Brain microvascular endothelial cell (primary cell): ENCODE data around the gene UBASH3B.

ENCODE experiments used
- DNase-seq: peaks from one replicate; pipeline ENCODE4 v3.0.0-alpha.2; 2020
- H3K27ac ChIP-seq: fragments of 250-450 bp; sonication (Bioruptor Pico); 2 replicates; pipeline ENCODE4 v1.5.1; 2020; ENCODE audit warnings: mild to moderate bottlenecking, moderate library complexity
- H3K27me3 ChIP-seq: fragments of 250-450 bp; sonication (Bioruptor Pico); replicated peaks from 2 replicates; pipeline ENCODE4 v1.5.1; 2020; ENCODE audit warnings: mild to moderate bottlenecking
- H3K36me3 ChIP-seq: fragments of 250-450 bp; sonication (Bioruptor Pico); replicated peaks from 2 replicates; pipeline ENCODE4 v1.5.1; 2020; ENCODE audit warnings: mild to moderate bottlenecking
- H3K4me3 ChIP-seq: 2 replicates; pipeline ENCODE4 v1.5.1; 2011; ENCODE audit warnings: low read depth, mild to moderate bottlenecking, control low read depth, low read length, moderate library complexity
- CTCF ChIP-seq: IDR thresholded peaks from 2 replicates; pipeline ENCODE4 v1.5.1; 2011; ENCODE audit warnings: low read depth, mild to moderate bottlenecking, moderate library complexity, low read length, control low read depth, inconsistent platforms; ENCODE audit errors: missing control alignments
- in situ Hi-C: cut with HindIII; loops from 2 replicates; pipeline ENCODE4 v1.10.0; 2017; ENCODE audit warnings: low sequenced_read_pairs, low pct_ligation_motif_present

Gene UBASH3B

GRCh38 chr11:122837528-122838346 lies 182.2 kb downstream of the UBASH3B start:
- H3K27ac ChIP-seq, result no peak overlapping the region
- in situ Hi-C loops, result no loop called here
- H3K36me3 ChIP-seq, result no peaks in the 10 kb centered on the region
- DNase-seq, result no peak
- no peaks in the 10 kb centered on the region for H3K27me3 ChIP-seq
- TF ChIP-seq CTCF, result no peak
- H3K4me3 ChIP-seq, result no peak overlapping the region

- no peak for DNase-seq
- no peak overlapping the region for H3K27ac ChIP-seq
Measured at GRCh38 chr11:122843281-122844141, 188.0 kb downstream of the UBASH3B start.

GRCh38 chr11:122847466-122847865 lies 191.9 kb downstream of the UBASH3B start:
- in situ Hi-C loops, result no loop called here
- Histone ChIP-seq H3K36me3 (no peaks in the 10 kb centered on the region), H3K4me3 (no peak overlapping the region), H3K27me3 (no peaks in the 10 kb centered on the region), H3K27ac (no peak overlapping the region)
- no peak for DNase-seq
- no peak for TF ChIP-seq CTCF

More at GRCh38 chr11:122843281-122844141, 188.0 kb downstream of the UBASH3B start:
- TF ChIP-seq CTCF, result no peak
- in situ Hi-C loops, result no loop called here
- Histone ChIP-seq H3K4me3 (no peak overlapping the region), H3K27me3 (no peaks in the 10 kb centered on the region), H3K36me3 (no peaks in the 10 kb centered on the region)

- no peak for TF ChIP-seq CTCF
- in situ Hi-C loops, result no loop called here
- no peaks in the 10 kb centered on the region for H3K27me3 ChIP-seq
Measured at GRCh38 chr11:122848186-122848585, 192.7 kb downstream of the UBASH3B start.

GRCh38 chr11:122850076-122850631 lies 194.6 kb downstream of the UBASH3B start:
- H3K4me3 ChIP-seq, result no peak overlapping the region
- in situ Hi-C loops, result loop anchor here (10.0 kb wide), 1 partner anchor 215 kb away; no protein-coding TSS in a partner anchor
- no peaks in the 10 kb centered on the region for H3K27me3 ChIP-seq
- DNase-seq, result peak; percentile 72
- H3K36me3 ChIP-seq, result no peaks in the 10 kb centered on the region
- TF ChIP-seq CTCF, result peak; percentile 19
- H3K27ac ChIP-seq, result peak overlapping the region; percentile 68

More at GRCh38 chr11:122848186-122848585, 192.7 kb downstream of the UBASH3B start:
- no peak overlapping the region for H3K27ac ChIP-seq
- H3K4me3 ChIP-seq, result no peak overlapping the region
- H3K36me3 ChIP-seq, result no peaks in the 10 kb centered on the region
- no peak for DNase-seq
